ENCODE measurements around the gene GARNL3. TPM values are rescaled to one million over a fixed set of nuclear protein-coding genes. Genes with fewer than 3 reads are reported as not detected.

GARNL3 gene
- total and polyA plus RNA-seq, 2 of the 13 experiments (the other 11 are each of a cell fraction or from before 2014, with no cell fraction given): 3.9 to 11.0 TPM

DNA sequence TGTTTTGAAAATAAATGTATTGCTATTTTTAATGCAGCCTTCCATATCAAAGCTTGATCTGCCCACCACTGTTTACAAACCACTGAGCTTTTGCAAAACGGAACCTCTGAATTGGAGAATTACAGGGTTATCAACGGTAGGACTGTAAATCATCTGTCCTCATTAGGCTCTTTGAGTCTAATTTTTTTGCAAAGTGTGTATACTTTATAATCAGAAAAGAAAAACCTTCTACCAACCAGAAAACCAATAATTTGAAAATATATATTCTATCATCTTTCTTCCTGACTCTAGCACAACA is 125.6 kb downstream of the GARNL3 start:
- FAIRE-seq: no peak

More for the DNA sequence above, 125.6 kb downstream of the GARNL3 start:
- CTCF ChIA-PET (ENCODE audit: low intra/inter-chr PET ratio, low total read pairs): no interaction called here
- 28% methylated on average over 2 of the region's 2 CpGs for WGBS (ENCODE audit: low lambda C conversion rate)
- no peaks in the 10 kb centered on the region for H3K27me3 ChIP-seq (ENCODE audit: control insufficient read depth in 1 of 2, insufficient read depth in 2 of 2, low read length in 2 of 2)
- intact Hi-C loops (cut with micrococcal nuclease; ENCODE audit: unreplicated experiment): loop anchor here (5.0 to 10.0 kb wide), 2 partner anchors 45 to 62 kb away; partner anchors contain the start of genes LRSAM1 and RPL12
- BruUV-seq (replicated peaks): TSS peak; percentile 82
- ATAC-seq (no peak), DNase-seq (ENCODE audit: low spot score) (no peak)
- peak overlapping the region; percentile 86 for H3K4me2 ChIP-seq (ENCODE audit: low read depth, low read length)
- POLR2A ChIA-PET: interaction anchor here (2.2 to 4.6 kb wide), 3 partner anchors 8 to 34 kb away, joined by 9 to 159 read pairs (median 23); partner anchors contain the start of genes SLC2A8 and ZNF79
- H3K36me3 ChIP-seq (replicated peaks in 1 of 2; ENCODE audit: control insufficient read depth in 1 of 2, insufficient read depth in 2 of 2, low read length in 2 of 2): no peaks in the 10 kb centered on the region
- no peaks in the 10 kb centered on the region for H3K9me3 ChIP-seq (ENCODE audit: low read length)
- H3K4me3 ChIP-seq (replicated peaks in 1 of 3; ENCODE audit: insufficient read depth in 1 of 3, low read depth in 2 of 3, low read length in 3 of 3): peak overlapping the region in 1 of 3 experiments; percentile 15; a peak in 1 of 6 replicates
- peak overlapping the region; percentile 92 for H3K27ac ChIP-seq (ENCODE audit: extremely low read length, insufficient read depth, low read length)
- H3K79me2 ChIP-seq (ENCODE audit: insufficient read depth, low read length): no peaks in the 10 kb centered on the region
- peak overlapping the region; percentile 77 for H3K9ac ChIP-seq (ENCODE audit: insufficient read depth, low read depth, low read length)
- no peaks in the 10 kb centered on the region for H4K20me1 ChIP-seq (ENCODE audit: insufficient read depth, low read length)
- H2AFZ ChIP-seq (ENCODE audit: low read length): no peak overlapping the region
- in situ Hi-C loops (cut with HindIII; ENCODE audit: extremely low pct_ligation_motif_present, low pct_unique_long_range_greater_than_20kb): no loop called here
- TF ChIP-seq ZMYM4 (CRISPR knock-in tag; IDR thresholded peaks at IDR 0.05) (peak; percentile 9; the same call in 1 of the 2 replicates), SSRP1 (CRISPR knock-in tag; IDR thresholded peaks at IDR 0.05) (0 out of 2 replicates have a peak, but pooled peaks have one; percentile 21), YEATS4 (CRISPR knock-in tag; IDR thresholded peaks at IDR 0.05; ENCODE audit: borderline replicate concordance) (0 out of 2 replicates have a peak, but pooled peaks have one; percentile 7), TBX2 (CRISPR knock-in tag; IDR thresholded peaks at IDR 0.05; ENCODE audit: borderline replicate concordance) (no peak), KMT2B (CRISPR knock-in tag; IDR thresholded peaks at IDR 0.05) (0 out of 2 replicates have a peak, but pooled peaks have one; percentile 11), GLI4 (CRISPR knock-in tag; IDR thresholded peaks at IDR 0.05; ENCODE audit: borderline replicate concordance) (no peak), ZBTB38 (CRISPR knock-in tag; IDR thresholded peaks at IDR 0.05) (no peak), SRSF9 (IDR thresholded peaks at IDR 0.05; ENCODE audit: borderline replicate concordance, insufficient read depth, low read depth, low read length, poor library complexity, severe bottlenecking) (no peak)
- TF ChIP-seq, protein P1, sequence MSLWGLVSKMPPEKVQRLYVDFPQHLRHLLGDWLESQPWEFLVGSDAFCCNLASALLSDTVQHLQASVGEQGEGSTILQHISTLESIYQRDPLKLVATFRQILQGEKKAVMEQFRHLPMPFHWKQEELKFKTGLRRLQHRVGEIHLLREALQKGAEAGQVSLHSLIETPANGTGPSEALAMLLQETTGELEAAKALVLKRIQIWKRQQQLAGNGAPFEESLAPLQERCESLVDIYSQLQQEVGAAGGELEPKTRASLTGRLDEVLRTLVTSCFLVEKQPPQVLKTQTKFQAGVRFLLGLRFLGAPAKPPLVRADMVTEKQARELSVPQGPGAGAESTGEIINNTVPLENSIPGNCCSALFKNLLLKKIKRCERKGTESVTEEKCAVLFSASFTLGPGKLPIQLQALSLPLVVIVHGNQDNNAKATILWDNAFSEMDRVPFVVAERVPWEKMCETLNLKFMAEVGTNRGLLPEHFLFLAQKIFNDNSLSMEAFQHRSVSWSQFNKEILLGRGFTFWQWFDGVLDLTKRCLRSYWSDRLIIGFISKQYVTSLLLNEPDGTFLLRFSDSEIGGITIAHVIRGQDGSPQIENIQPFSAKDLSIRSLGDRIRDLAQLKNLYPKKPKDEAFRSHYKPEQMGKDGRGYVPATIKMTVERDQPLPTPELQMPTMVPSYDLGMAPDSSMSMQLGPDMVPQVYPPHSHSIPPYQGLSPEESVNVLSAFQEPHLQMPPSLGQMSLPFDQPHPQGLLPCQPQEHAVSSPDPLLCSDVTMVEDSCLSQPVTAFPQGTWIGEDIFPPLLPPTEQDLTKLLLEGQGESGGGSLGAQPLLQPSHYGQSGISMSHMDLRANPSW (CRISPR knock-in tag; IDR thresholded peaks at IDR 0.05; ENCODE audit: borderline replicate concordance): 0 out of 2 replicates have a peak, but pooled peaks have one; percentile 21
- TF ChIP-seq, protein P2, sequence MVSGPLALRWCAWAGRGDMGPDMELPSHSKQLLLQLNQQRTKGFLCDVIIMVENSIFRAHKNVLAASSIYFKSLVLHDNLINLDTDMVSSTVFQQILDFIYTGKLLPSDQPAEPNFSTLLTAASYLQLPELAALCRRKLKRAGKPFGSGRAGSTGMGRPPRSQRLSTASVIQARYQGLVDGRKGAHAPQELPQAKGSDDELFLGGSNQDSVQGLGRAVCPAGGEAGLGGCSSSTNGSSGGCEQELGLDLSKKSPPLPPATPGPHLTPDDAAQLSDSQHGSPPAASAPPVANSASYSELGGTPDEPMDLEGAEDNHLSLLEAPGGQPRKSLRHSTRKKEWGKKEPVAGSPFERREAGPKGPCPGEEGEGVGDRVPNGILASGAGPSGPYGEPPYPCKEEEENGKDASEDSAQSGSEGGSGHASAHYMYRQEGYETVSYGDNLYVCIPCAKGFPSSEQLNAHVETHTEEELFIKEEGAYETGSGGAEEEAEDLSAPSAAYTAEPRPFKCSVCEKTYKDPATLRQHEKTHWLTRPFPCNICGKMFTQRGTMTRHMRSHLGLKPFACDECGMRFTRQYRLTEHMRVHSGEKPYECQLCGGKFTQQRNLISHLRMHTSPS (CRISPR knock-in tag; IDR thresholded peaks at IDR 0.05; ENCODE audit: low read depth): no peak
- peaks cover 79% of the 10 kb centered on the region for H3K4me1 ChIP-seq (ENCODE audit: insufficient read depth, low read length)
